HepG2 (cell line): ENCODE measurements around the gene BTG1. TPM values are rescaled to one million over a fixed set of nuclear protein-coding genes. Genes with fewer than 3 reads are reported as not detected.

Experiments used
- ATAC-seq: fragments of 200-7000 bp; cut with Tn5 transposase; 3 replicates; pipeline ENCODE4 v1.9.1; 2020; ENCODE audit warnings: mild to moderate bottlenecking, moderate library complexity
- BruUV-seq: library from RNA; stranded (reverse); fragments of 400-500 nt; replicated peaks from 2 replicates; lab custom pipeline; 2021; lab: Mats Ljungman, UMichigan
- CTCF ChIA-PET: fragments of 300-600 bp; formaldehyde crosslinking; extraction: SDS; loops from one replicate; lab custom pipeline; 2021; ENCODE audit warnings: low total read pairs, inconsistent platforms, low intra/inter-chr PET ratio; lab: Yijun Ruan, JAX
- POLR2A ChIA-PET: fragments of 350-600 bp; sonication (Branson Sonifier 250); formaldehyde crosslinking; loops from one replicate; lab custom pipeline; 2020; ENCODE audit warnings: antibody characterized with exemption, inconsistent platforms; lab: Yijun Ruan, JAX
- DNase-seq: peaks from one replicate; pipeline ENCODE4 v3.0.0-alpha.2; 2015; ENCODE audit warnings: low spot score
- FAIRE-seq: peaks from 3 replicates; lab custom pipeline; 2011; peaks lifted over from hg19 to GRCh38; lab: Jason Lieb, UNC
- H2AFZ ChIP-seq: one replicate; pipeline ENCODE4 v1.6.1; 2011; ENCODE audit warnings: low read length, inconsistent platforms
- H3K27ac ChIP-seq: fragments of 300-600 bp; 3 replicates; pipeline ENCODE4 v1.8.0; 2011; ENCODE audit warnings: mixed run types, mild to moderate bottlenecking, mixed read lengths, low read length, inconsistent platforms; ENCODE audit not compliant: insufficient read depth; ENCODE audit errors: extremely low read length
- H3K27me3 ChIP-seq, 2 experiments: fragments of 200-600 bp in 1 of 2; 2 replicates in 1 of 2; 3 replicates in 1 of 2; pipeline versions ENCODE4 v1.6.0 to v1.8.0; 2011; ENCODE audit warnings: low read length in 2 of 2, mild to moderate bottlenecking in 2 of 2, moderate library complexity in 2 of 2, inconsistent platforms in 1 of 2; ENCODE audit not compliant: insufficient read depth in 2 of 2, control insufficient read depth in 1 of 2
- H3K36me3 ChIP-seq, 2 experiments: fragments of 200-600 bp in 1 of 2; replicated peaks in 1 of 2; 2 replicates in 1 of 2; 3 replicates in 1 of 2; pipeline versions ENCODE4 v1.5.1 to v1.8.0; 2011; ENCODE audit warnings: low read length in 2 of 2, inconsistent platforms in 1 of 2; ENCODE audit not compliant: insufficient read depth in 2 of 2, control insufficient read depth in 1 of 2
- H3K4me1 ChIP-seq: 2 replicates; pipeline ENCODE4 v1.5.1; 2012; ENCODE audit warnings: low read length, inconsistent platforms; ENCODE audit not compliant: insufficient read depth
- H3K4me2 ChIP-seq: 2 replicates; pipeline ENCODE4 v1.6.0; 2011; ENCODE audit warnings: low read depth, low read length, inconsistent platforms
- H3K4me3 ChIP-seq, 3 experiments: fragments of 200-600 bp in 1 of 3; sonication (generic), shearing (Covaris generic) in 1 of 3; replicated peaks in 1 of 3; 2 replicates each; pipeline ENCODE4 v1.5.1; 2011 to 2016; ENCODE audit warnings: low read length in 3 of 3, inconsistent platforms in 2 of 3, low read depth in 2 of 3, mild to moderate bottlenecking in 2 of 3, control low read depth in 1 of 3, mixed read lengths in 1 of 3; ENCODE audit not compliant: insufficient read depth in 1 of 3
- H3K79me2 ChIP-seq: one replicate; pipeline ENCODE4 v1.6.1; 2011; ENCODE audit warnings: low read length, inconsistent platforms; ENCODE audit not compliant: insufficient read depth
- H3K9ac ChIP-seq: 2 replicates; pipeline ENCODE4 v1.6.0; 2011; ENCODE audit warnings: mild to moderate bottlenecking, low read depth, low read length, inconsistent platforms; ENCODE audit not compliant: insufficient read depth
- H3K9me3 ChIP-seq: 2 replicates; pipeline ENCODE4 v1.5.1; 2012; ENCODE audit warnings: mild to moderate bottlenecking, low read length
- H4K20me1 ChIP-seq: 2 replicates; pipeline ENCODE4 v1.6.0; 2011; ENCODE audit warnings: inconsistent platforms, mild to moderate bottlenecking, low read length, moderate library complexity; ENCODE audit not compliant: insufficient read depth
- CREM ChIP-seq, 2 experiments: sonication (generic) in 1 of 2; formaldehyde crosslinking in 1 of 2; IDR thresholded peaks; 2 replicates each; pipeline versions ENCODE4 v1.4.0 to v1.6.1; 2016 to 2020; ENCODE audit warnings: antibody characterized with exemption in 1 of 2, mild to moderate bottlenecking in 1 of 2, missing genetic modification reagents in 1 of 2
- ETV5 ChIP-seq: IDR thresholded peaks from 2 replicates; pipeline ENCODE4 v1.6.1; 2018; ENCODE audit warnings: missing biosample characterization, missing genetic modification reagents, inconsistent platforms, borderline replicate concordance
- FUBP1 ChIP-seq: sonication (generic); formaldehyde crosslinking; IDR thresholded peaks from 2 replicates; pipeline ENCODE4 v1.5.1; 2020; ENCODE audit warnings: missing genetic modification reagents, mild to moderate bottlenecking, borderline replicate concordance
- KLF11 ChIP-seq: IDR thresholded peaks from 2 replicates; pipeline ENCODE4 v1.6.1; 2016; ENCODE audit warnings: missing compliant biosample characterization
- SCMH1 ChIP-seq: sonication (generic); formaldehyde crosslinking; IDR thresholded peaks from 2 replicates; pipeline ENCODE4 v1.9.0; 2021; ENCODE audit warnings: missing genetic modification reagents, mild to moderate bottlenecking, borderline replicate concordance
- THRA ChIP-seq: sonication (generic); formaldehyde crosslinking; IDR thresholded peaks from 2 replicates; pipeline ENCODE4 v1.4.0; 2020; ENCODE audit warnings: missing genetic modification reagents, borderline replicate concordance
- ZBTB25 ChIP-seq: IDR thresholded peaks from 2 replicates; pipeline ENCODE4 v1.6.1; 2018; ENCODE audit warnings: missing genetic modification reagents
- ZBTB26 ChIP-seq: IDR thresholded peaks from 2 replicates; pipeline ENCODE4 v1.6.1; 2016; ENCODE audit warnings: missing compliant biosample characterization, missing genetic modification reagents, borderline replicate concordance
- ZNF124 ChIP-seq: sonication (generic); formaldehyde crosslinking; IDR thresholded peaks from 2 replicates; pipeline ENCODE4 v1.4.0; 2020; ENCODE audit warnings: missing genetic modification reagents
- ZNF207 ChIP-seq: fragments of 450-650 bp; IDR thresholded peaks from 2 replicates; pipeline ENCODE4 v1.6.1; 2016; ENCODE audit warnings: antibody characterized with exemption, borderline replicate concordance
- ZNF33B ChIP-seq: sonication (generic); formaldehyde crosslinking; IDR thresholded peaks from 2 replicates; pipeline ENCODE4 v1.5.1; 2020; ENCODE audit warnings: mild to moderate bottlenecking, missing genetic modification reagents
- ZNF574 ChIP-seq: sonication (generic); formaldehyde crosslinking; IDR thresholded peaks from 2 replicates; pipeline ENCODE4 v1.4.0; 2020; ENCODE audit warnings: missing genetic modification reagents
- ZNF644 ChIP-seq: IDR thresholded peaks from 2 replicates; pipeline ENCODE4 v1.6.1; 2016; ENCODE audit warnings: low read depth
- WGBS: methylation state at CpG from one replicate; pipeline ENCODE4 v1.1.6; 2017; ENCODE audit warnings: low lambda C conversion rate; 5-methylcytosine and 5-hydroxymethylcytosine counted together
- in situ Hi-C: cut with HindIII; loops from 2 replicates; pipeline ENCODE4 v1.10.0; 2017; ENCODE audit warnings: low pct_unique_long_range_greater_than_20kb; ENCODE audit not compliant: extremely low pct_ligation_motif_present
- intact Hi-C: fragments of 100-400 bp; cut with micrococcal nuclease; formaldehyde crosslinking; loops from one replicate; pipeline ENCODE4 v1.10.0; 2022; ENCODE audit not compliant: unreplicated experiment
- polyA plus RNA-seq, 8 experiments: library from polyadenylated mRNA; depleted of rRNA in 3 of 8; stranded (reverse) in 7 of 8; unstranded in 1 of 8; fragments of >200 nt; fragmentation: Illumina TruSeq in 4 of 8; extraction: Trizol in 4 of 8; gene quantifications; 2 replicates each; pipeline versions ENCODE4 v1.2.1 to v1.2.3, GENCODE V29; 2011 to 2016; ENCODE audit warnings: low read depth in 4 of 8, missing spikeins in 1 of 8, mixed read lengths in 1 of 8; ENCODE audit not compliant: insufficient read depth in 1 of 8
- total RNA-seq, 5 experiments: library from RNA; depleted of rRNA; stranded (reverse); fragments of >200 nt; fragmentation: Illumina TruSeq; extraction: Trizol; gene quantifications; 2 replicates each; pipeline ENCODE4 v1.2.3, GENCODE V29; 2016; ENCODE audit warnings: low read depth in 1 of 5

Gene BTG1
- total and polyA plus RNA-seq, 2 of the 13 experiments (the other 11 are each of a cell fraction or from before 2014, with no cell fraction given), result 7.5 to 16.7 TPM

GRCh38 chr12:92162079-92162478, 16.4 kb upstream of the BTG1 start (continued):
- no peak for TF ChIP-seq THRA (CRISPR knock-in tag)
- TF ChIP-seq, all 625 proteins: peak for 0

GRCh38 chr12:92158796-92159439, 13.3 kb upstream of the BTG1 start:
- Histone ChIP-seq H3K27ac (no peak overlapping the region), H3K9ac (no peak overlapping the region), H3K79me2 (no peaks in the 10 kb centered on the region), H3K36me3 (no peaks in the 10 kb centered on the region), H3K4me2 (no peak overlapping the region), H3K4me3 (no peak overlapping the region), H3K27me3 (no peaks in the 10 kb centered on the region), H3K4me1 (no peaks in the 10 kb centered on the region), H2AFZ (no peak overlapping the region), H3K9me3 (no peaks in the 10 kb centered on the region), H4K20me1 (no peaks in the 10 kb centered on the region)
- ChIA-PET CTCF (no interaction called here), POLR2A (no interaction called here)
- no TSS peak for BruUV-seq
- WGBS, result 10% methylated on average over 6 of the region's 6 CpGs
- ATAC-seq, result no peak
- in situ Hi-C loops (no loop called here), intact Hi-C loops (no loop called here)
- FAIRE-seq, result no peak
- no peak for DNase-seq
- TF ChIP-seq SCMH1 (CRISPR knock-in tag), result no peak
- no peak for TF ChIP-seq ZBTB25 (CRISPR knock-in tag)
- no peak for TF ChIP-seq ZBTB26 (CRISPR knock-in tag)
- TF ChIP-seq ZNF124, result no peak
- TF ChIP-seq ZNF33B (CRISPR knock-in tag), result no peak
- no peak for TF ChIP-seq CREM (IDR thresholded peaks at IDR 0.05)
- TF ChIP-seq CREM (CRISPR knock-in tag; IDR thresholded peaks at IDR 0.05), result no peak
- TF ChIP-seq ZNF644 (CRISPR knock-in tag), result no peak
- no peak for TF ChIP-seq KLF11 (CRISPR knock-in tag)
- TF ChIP-seq ETV5 (CRISPR knock-in tag), result no peak
- TF ChIP-seq ZNF574, result no peak
- TF ChIP-seq FUBP1 (CRISPR knock-in tag), result no peak
- no peak for TF ChIP-seq ZNF207
